DMS153 treated with DMSO at 0.1 percent for 48 hours (cell line): ENCODE results near the gene TCN1.
A peak's percentile ranks its signal among the peaks of the same experiment; 100 is the strongest.
"Not testable (repeated sequence)": the region's sequence is repeated elsewhere in the genome, so short reads cannot be mapped to it uniquely, and the experiment has no call there.

ENCODE experiments used
- DNase-seq: peaks from one replicate; lab custom pipeline; 2025; ENCODE audit not compliant: unreplicated experiment; lab: John Stamatoyannopoulos, UW

The TCN1 gene

DNA sequence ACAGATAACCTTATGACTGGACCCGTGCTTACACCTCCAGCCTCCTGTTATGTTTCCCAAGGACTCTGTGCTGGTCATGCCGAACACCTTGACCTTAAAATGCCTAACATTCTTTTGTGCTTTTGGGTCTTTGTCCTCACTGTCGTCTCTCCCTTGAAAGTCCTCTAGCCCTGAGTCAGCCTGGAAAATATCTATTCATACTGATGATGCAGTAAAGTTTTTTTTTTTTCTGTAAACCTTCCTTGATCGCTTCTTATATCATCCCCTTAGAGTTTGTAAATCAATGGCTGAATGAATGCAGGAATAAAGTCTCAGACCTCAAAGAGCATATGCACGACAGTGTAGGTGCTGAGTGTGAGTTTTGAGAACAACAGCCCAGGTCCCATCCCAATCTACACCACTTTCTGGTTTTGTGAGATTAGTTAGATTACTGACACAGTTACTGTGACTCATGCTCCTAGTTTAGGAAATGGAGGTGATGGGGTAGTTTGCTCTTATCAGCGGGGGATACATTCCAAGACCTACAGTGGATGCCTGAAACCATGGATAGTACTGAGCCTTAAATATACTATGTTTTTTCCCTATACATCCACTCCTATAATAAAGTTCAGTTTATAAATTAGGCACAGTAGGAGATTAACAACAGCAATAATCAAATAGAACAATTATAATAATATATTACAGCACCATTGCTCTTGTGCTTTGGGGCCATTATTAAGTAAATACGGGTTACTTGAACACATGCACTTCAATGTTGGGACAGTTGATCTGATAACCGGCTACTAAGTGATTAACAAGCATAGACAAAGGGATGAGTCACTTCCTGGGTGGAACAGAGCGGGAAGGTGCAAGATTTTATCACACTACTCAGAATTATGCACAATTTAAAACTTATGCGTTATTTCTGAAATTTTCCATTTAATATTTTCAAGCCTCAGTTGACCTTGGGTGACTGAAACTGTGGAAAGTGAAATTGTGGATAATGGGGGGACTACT lies 8.6 kb downstream of the TCN1 start:
- no peak for DNase-seq

DNA sequence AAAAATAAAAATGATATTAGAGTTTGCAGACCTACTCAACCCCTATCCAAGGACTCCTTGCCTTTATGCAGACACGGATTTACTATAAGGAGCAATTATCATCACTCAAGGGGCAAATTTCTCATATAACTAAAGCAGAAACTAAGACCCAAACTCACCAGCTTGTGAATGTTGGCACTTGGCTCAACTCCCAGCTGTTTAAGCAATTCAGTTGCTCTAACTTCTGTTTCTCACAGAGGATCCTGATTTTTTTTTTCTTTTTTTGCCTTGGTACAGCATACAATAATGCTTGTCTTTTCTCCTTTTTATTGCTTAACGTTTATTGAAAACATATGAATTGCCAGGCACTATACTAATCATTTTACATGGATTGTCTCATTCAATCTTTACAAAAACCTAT lies 11.4 kb downstream of the TCN1 start:
- DNase-seq = no peak

DNA sequence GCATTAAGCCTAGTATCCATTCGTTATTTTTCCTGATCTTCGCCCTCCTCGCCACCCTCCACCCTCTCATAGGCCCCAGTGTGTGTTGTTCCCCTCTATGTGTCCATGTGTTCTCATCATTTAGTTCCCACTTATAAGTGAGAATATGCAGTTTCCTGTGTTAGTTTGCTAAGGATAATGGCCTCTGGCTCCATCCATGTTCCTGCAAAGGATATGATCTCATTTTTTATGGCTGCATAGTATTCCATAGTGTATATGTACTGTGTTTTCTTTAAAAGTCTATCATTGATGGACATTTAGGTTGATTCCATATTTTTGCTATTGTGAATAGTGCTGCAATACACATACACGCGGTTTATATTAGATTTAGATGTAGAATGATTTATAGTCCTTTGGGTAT lies 14.9 kb downstream of the TCN1 start:
- DNase-seq = not testable (repeated sequence)

DNA sequence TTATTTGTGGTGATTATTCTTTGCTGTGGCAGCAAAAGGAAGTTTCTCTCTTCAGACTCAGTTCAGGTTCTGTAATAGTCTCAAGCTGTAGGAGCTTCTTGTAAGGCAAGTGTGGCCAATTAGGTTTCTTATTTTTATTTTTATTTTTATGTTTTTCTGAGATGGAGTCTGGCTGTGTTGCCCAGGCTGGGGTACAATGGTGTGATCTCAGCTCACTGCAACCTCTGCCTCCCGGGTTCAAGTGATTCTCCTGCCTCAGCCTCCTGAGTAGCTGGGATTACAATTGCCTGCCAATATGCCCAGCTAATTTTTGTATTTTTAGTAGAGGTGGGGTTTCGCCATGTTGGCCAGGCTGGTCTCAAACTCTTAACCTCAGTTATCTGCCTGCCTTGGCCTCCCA lies 16.7 kb downstream of the TCN1 start:
- not testable (repeated sequence) for DNase-seq

DNA sequence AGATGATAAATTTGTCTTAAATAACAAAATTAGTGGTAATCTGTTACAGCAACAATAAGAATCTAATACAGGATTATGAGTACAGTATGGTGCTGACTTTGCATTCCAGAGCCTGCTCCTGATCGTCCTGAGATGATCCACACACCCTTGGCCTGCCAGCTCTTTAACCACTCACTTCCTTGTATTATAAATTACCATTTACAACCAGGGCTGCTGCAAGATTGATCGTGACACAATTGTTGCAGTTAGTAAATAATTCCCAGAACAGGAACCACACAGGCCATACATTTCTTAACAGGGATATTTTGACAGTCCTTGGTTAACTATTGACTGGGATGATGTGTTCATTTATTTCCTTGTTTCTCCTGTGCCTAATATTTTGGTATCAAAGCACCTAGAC lies 17.2 kb downstream of the TCN1 start:
- no peak for DNase-seq

DNA sequence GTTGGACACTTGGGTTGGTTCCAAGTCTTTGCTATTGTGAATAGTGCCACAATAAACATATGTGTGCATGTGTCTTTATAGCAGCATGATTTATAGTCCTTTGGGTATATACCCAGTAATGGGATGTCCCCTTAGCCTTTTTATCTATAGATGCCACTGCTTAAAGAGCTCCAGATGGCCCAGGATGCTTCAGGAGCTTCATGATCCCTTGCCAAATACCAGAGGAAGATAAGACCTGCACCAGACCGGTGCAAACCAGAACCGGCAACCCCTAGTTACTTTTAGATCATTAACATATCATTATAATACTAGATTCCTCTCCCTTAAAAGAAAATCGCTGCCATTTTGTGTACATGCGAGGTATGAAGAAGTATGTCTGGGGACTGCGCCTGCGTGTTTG lies 17.8 kb downstream of the TCN1 start:
- DNase-seq = not testable (repeated sequence)

DNA sequence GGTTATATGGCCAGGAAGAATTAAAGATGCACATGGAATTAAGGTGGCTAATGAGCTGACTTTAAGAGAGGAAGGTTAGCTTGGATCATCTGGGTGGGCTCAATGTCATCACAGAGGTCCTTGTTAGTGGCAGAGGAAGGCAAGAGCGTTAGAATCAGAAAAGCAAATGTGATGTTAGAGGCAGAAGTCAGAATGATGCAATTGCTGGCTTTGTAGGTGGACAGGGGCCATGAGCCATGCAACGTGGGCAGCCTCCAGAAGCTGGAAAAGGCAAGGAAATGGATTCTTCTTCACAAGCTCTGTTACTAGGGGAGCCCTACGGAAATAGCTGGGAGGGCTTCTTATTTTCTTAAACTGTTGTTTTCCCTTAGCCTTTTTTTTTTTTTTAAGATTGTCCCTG lies 18.7 kb downstream of the TCN1 start:
- no peak for DNase-seq

DNA sequence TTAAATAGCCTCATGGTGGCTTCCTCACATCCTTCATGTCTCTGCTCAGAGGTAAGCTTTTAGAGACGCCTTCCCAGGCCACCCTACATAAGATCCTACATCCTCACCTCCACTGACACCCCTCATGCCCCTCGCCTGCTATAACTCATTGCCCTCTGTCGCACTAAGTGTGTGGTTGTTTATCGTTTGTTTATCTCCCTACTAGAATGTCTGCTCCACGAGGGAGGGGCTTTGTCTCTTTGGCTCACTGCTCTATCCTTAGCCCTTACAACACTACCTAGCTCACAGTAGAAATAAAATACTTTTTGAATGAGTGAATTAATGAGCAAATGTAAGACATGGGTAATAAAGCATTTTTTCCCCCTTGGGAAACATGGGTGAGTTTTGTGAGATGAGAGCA lies 19.7 kb downstream of the TCN1 start:
- DNase-seq = no peak

DNA sequence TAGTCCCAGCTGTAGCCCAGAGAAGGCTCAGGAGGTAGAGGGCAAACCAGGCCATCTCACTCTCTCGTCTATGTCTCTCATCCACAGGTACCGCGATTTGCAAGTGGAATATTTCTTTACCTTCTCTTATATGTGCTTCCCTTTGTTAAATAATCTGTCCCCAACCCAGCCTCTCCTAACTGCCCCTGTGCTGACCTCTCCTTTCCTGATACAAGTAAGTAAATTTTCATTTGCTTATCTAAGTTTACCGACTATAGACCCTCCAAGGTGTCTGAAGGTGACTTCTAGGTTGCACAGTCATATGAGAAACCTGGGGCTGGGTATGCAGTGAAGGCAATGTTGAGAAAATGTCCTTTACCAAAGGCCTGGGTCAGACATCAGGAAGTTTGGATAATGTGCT lies 20.9 kb downstream of the TCN1 start, which contains the start of gene CBLIF:
TSS of gene CBLIF (minus strand) at position 101 of the 400 bp plus-strand sequence. CDS start at position 55, 46 bp downstream.
- DNase-seq = no peak

DNA sequence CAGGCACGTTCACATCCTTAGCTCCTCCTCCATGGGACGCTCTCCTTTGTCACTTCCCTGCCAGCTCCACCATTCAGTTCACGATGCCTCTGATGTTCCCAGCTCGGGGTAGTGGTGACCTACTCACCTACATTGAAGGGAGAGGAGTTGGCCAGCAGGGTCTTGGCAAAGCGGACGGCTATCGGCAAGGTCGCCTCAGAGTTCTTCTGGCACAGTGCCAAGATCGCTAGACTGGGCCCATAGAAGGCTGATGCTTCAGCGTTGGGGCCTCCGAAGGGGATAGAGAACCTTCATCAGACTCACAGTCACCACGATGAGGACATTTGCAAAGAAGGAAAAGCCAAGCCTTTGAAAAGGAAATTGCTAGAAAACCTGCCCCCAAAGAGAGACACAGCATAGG lies 24.0 kb downstream of the TCN1 start:
- no peak for DNase-seq

DNA sequence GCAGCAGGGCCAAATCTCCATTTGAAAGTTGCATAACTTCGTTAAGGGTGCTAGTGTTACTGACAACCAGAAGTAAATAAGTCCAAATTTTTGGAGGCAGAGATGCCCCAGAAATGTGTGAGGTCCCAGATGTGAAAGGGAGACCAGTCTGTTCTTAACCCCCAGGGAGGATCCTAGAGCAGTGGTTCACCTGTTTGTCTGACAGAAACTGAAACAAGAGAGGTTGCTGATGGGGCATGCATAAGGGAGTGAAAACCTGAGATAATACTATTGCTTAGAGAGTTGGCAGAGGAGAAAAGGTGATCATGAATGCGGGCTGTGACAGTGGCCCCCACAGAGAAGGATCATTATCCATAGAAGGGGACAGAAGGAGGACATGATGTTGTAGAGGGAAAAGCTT lies 24.8 kb downstream of the TCN1 start:
- no peak for DNase-seq

DNA sequence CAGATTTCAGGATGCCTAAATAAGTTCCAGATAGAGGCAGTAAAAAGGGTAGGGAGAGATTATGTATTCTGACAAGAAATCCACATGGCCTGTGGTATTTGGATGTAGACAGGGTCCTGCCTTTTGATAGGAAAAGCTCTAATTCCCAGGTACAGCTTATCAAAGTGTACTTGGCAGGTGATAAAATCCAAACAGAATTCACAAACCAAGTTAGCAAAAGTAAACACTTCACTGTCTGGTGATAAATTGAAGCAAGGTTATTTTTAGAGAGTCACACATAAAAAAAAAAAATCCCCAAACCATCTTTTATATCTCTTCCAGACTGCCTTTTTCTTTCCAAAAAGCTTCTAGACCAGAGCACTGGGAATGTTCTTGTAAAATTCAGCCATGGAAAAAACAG lies 26.7 kb downstream of the TCN1 start:
- DNase-seq = no peak

DNA sequence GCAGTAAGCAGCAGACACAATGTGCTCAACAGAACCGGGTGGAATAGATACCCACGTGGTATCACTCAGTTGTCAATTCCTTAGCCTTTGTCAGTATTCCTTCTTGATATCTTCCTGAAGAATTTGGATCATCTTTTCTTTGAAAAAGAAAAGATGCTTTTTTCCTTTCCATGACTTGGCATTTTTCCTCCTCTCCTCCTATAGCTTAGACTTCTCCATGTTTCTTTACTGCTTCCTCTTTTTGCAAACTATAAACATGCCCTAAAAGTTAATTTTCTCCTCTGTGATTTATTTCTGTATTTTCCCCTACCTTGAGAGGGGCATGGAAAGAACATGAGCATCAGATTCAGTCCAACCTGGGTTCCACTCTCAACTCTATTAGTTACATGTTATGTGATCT lies 32.7 kb downstream of the TCN1 start:
- DNase-seq = no peak

DNA sequence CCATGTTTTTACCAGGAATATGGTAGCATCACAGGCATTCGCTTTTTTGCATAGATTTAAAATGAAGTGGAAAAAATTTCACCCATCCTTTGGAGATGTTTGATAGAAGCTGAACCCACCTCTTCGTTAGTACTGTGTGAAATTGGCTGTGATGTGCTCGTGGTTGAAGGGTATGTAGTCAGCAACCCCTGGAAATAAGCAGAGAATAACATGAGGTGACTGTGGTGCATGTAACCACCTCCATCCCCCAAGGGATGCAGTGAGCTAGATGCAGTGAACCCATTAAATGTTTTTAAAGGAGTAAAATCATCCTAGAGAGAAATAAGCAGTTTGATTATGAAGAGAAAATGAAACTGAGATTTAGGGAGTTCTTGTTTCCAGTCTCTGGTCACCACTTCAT lies 36.9 kb downstream of the TCN1 start:
- no peak for DNase-seq

DNA sequence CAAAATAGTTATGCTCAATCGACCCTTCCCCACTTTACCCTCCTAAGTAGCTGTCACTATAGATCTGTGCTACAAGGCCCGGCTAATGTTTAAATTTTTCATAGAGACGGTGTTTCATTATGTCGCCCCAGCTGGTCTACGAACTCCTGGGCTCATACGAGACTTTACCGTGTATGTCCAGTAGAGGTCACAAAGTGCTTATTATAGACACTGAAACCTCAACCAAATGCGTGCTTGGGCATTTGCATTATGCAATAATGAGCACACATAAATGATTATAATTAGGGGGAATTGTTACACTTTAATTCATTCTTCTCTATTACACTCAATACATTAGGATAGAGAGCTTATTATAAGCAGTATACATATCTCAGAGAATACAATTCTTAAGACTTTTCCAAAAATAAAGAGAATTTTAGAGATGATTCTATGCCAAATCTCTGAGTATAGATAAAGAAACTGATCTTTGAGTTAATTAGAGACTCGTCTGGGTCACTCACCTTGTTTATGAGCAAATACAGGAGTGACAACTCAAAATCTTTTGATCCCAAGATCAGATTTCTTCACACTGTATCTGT lies 43.2 kb downstream of the TCN1 start:
- peak; percentile 69 for DNase-seq

DNA sequence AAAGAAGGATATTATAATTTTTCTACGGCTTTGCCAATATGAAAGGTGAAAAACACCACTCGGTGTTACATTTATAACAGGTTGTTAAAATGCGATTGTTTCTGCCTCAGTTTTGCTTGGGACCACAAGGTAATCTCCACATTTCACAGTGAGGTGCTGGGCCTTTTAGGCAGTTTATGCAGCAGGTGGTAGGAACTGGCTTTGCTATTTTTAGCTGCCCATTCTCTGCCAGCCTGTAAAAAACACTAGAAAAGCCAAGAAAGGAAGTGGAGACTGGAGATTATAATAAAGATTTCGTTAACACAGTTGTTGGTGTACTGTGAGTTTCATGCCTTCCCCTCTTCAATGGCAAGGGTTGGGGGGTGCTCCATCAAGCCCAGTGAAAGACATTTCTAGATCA lies 47.7 kb downstream of the TCN1 start:
- no peak for DNase-seq

DNA sequence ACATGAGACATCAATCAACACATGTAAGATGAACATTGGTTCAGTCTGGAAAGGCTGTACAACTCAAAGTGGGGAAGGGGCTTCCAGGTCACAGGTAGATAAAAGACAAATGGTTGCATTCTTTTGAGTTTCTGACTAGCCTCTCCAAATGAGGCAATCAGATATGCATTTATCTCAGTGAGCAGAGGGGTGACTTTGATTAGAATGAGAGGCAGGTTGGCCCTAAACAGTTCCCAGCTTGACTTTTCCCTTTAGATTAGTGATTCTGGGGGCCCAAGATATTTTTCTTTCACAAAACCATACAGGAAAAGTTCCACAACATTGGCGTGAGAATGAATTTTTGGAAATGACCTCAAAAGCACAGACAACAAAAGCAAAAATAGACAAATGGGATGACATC lies 49.9 kb downstream of the TCN1 start:
- DNase-seq = not testable (repeated sequence)

DNA sequence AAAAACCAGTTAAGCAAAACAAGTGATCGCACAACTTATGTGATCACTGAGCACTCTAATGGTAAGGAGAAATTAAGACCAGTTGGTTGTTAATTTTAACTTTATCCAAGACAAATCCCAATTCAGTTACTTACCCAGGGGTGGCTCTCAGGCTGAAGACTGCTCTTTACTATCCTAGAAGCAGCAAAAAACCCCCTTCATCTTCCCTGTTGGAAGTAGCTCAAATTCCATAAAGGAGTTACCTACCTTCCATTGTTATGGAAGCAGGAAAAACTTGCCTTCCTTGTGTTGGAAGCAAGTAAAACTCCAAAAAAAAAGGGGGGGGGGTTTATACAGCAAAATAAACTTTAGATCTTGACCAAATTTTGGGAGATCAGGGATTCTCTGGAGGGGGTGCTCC lies 50.5 kb downstream of the TCN1 start:
- DNase-seq = no peak

DNA sequence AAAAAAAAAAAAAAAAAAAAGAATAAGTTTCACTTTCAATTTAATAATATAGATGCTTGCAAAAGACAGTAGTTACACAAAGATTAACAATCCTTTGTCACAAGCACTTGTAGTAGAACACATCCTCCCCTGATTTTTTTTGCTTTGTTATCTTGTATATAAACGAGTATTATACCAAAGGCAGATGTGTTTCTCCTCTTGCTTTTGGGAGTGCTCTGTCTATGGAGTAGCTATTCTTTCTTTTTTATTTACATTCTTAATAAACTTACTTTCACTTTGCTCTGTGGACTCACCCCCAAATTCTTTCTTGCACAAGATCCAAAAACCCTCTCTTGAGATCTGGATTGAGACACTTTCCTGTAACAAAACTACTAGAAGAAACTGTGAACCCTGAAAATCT lies 52.3 kb downstream of the TCN1 start:
- no peak for DNase-seq

DNA sequence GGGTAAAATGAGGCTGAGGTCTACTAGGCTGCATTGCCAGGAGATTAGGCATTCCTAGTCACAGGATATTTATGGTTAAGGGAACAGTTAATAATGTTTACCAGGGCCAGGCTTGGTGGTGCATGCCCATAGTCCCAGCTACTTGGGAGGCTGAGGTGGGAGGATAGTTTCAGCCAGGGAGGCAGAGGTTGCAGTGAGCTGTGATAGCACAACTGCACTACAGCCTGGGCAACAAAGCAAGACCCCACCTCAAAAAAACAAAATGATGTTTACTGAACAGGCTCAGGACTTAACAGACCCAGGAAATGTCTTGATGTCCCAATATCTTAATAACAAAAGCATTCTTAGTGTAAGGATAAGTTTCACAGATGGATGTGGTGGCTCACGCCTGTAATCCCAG lies 52.9 kb downstream of the TCN1 start:
- DNase-seq = no peak

DNA sequence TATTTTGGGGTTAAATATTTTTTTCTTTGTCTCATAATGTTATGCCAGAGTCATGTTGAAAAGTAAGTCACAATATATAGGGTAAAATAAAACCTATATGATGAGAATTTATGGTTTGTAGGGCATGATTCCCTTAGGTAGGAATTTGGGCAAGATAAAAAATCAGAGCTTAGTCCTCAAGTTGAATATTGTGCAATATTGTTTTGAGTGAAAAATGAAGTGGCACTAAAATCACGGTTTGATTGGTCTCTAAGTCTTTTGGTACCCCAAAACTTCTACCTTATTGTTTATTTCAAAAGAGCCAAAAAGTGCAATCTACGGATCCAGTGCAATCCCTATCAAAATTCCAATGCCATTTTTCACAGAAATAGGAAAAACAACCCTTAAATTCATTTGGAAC lies 54.1 kb downstream of the TCN1 start:
- no peak for DNase-seq

DNA sequence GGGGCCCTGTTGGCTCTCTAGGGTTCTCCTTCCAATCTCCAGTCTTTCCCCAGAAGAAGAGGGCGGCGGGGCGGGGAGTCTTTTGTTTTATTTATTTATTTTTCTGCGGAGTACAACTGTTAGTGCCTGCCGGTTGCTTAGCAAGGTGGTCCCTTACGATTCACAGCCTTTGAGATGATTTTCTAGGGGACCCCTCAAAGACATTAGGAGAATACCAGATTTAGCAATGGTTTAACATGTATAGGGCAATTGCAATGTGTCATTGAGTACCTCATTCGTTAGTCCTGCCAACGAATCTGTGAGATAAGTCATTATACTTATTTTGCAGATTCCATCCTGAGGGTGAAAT lies 55.4 kb downstream of the TCN1 start:
- no peak for DNase-seq
